Esophagus squamous epithelium (tissue), 5 donors: Measurements from ENCODE around the gene TMEM30B. TPM values are rescaled to one million over a fixed set of nuclear protein-coding genes. Genes with fewer than 3 reads are reported as not detected.
A peak's percentile ranks its signal among the peaks of the same experiment; 100 is the strongest.

Experiments
- DNase-seq: peaks from one replicate; lab custom pipeline; 2025; lab: John Stamatoyannopoulos, UW
- H3K27ac ChIP-seq, 4 donors: fragments of 200-600 bp; sonication (generic); one replicate each; pipeline ENCODE4 v1.5.1; 2016 to 2019; ENCODE audit warnings: mild to moderate bottlenecking in 1 of 4
- H3K27me3 ChIP-seq, 4 donors: fragments of 200-600 bp; sonication (generic); 1 replicate in 3 of 4; 2 replicates in 1 of 4; pipeline versions ENCODE4 v1.5.1 to v1.6.0; 2017 to 2021; ENCODE audit warnings: antibody characterized with exemption in 1 of 4
- H3K36me3 ChIP-seq, 3 donors: fragments of 200-600 bp; sonication (generic); one replicate each; pipeline ENCODE4 v1.5.1; 2016 to 2019
- H3K4me1 ChIP-seq, 3 donors: fragments of 200-600 bp; sonication (generic); one replicate each; pipeline ENCODE4 v1.5.1; 2017 to 2019
- H3K4me3 ChIP-seq, 4 donors: fragments of 200-600 bp; sonication (generic); 1 replicate in 3 of 4; 2 replicates in 1 of 4; pipeline ENCODE4 v1.5.1; 2016 to 2019; ENCODE audit warnings: mild to moderate bottlenecking in 2 of 4, moderate library complexity in 1 of 4
- H3K9me3 ChIP-seq, 3 donors: fragments of 200-600 bp; sonication (generic); one replicate each; pipeline ENCODE4 v1.5.1; 2016 to 2019
- CTCF ChIP-seq, 6 experiments: fragments of 450-650 bp in 4 of 6; fragments of 200-600 bp in 2 of 6; sonication (generic) in 2 of 6; IDR thresholded peaks; one replicate each; pipeline ENCODE4 v1.5.1; 2016 to 2019; ENCODE audit warnings: antibody characterized with exemption in 6 of 6, mild to moderate bottlenecking in 4 of 6, moderate library complexity in 4 of 6
- POLR2A ChIP-seq, 4 donors: fragments of 450-650 bp; IDR thresholded peaks; one replicate each; pipeline ENCODE4 v1.6.1; 2017; ENCODE audit warnings: antibody characterized with exemption in 4 of 4, mild to moderate bottlenecking in 4 of 4, moderate library complexity in 3 of 4
- WGBS, 2 donors: methylation state at CpG; one replicate each; pipeline ENCODE4 v1.1.5; 2018; 5-methylcytosine and 5-hydroxymethylcytosine counted together
- intact Hi-C: fragments of 100-400 bp; cut with DNase I; formaldehyde crosslinking; loops from one replicate; pipeline ENCODE4 v1.15.0; 2022
- total RNA-seq, 4 donors: library from RNA; depleted of rRNA; stranded (reverse); fragments of >200 nt; gene quantifications; one replicate each; pipeline ENCODE4 v1.1.0, GENCODE V29; 2016
- donor health status: DM: yes; HTN: yes; CAD: no.

Gene TMEM30B
- total RNA-seq, result 10 to 100 TPM; 18.5 to 35.9 (median 26.3) TPM

- 16 to 28% methylated on average over 24 to 27 of the region's 43 CpGs for WGBS, 2 donors
- peak within 1 kb of the TSS; percentile 92 to 98 (median 95) for H3K27ac ChIP-seq
- no peak for DNase-seq
- H3K27me3 ChIP-seq, result peaks cover 0 to 23% (median 0%) of the 10 kb centered on the region in 4 donors
- H3K9me3 ChIP-seq, result no peaks in the 10 kb centered on the region
- intact Hi-C loops, result no loop called here
- TF ChIP-seq CTCF (IDR thresholded peaks at IDR 0.05), result no peak
- peak in 1 of 4 donors; percentile 68 for TF ChIP-seq POLR2A (IDR thresholded peaks at IDR 0.05)
- H3K36me3 ChIP-seq, result no peaks in the 10 kb centered on the region
- peak within 1 kb of the TSS; percentile 57 to 79 (median 72) for H3K4me3 ChIP-seq
- H3K4me1 ChIP-seq, result peaks cover 0 to 59% (median 6%) of the 10 kb centered on the region in 3 donors
Measured at GRCh38 chr14:61281186-61281947, at the start of gene TMEM30B. Gene TMEM30B, minus strand, starts transcription at chr14:61281338. Its CDS starts 191 bp downstream, at chr14:61281147.

- no peak for TF ChIP-seq POLR2A (IDR thresholded peaks at IDR 0.05)
- no peak for TF ChIP-seq CTCF (IDR thresholded peaks at IDR 0.05)
- H3K4me3 ChIP-seq, result no peak overlapping the region
- no peaks in the 10 kb centered on the region for H3K36me3 ChIP-seq
- H3K27me3 ChIP-seq, result no peaks in the 10 kb centered on the region
- H3K27ac ChIP-seq, result peak overlapping the region in 3 of 4 donors; percentile 61 to 96 (median 70)
- 55 to 60% methylated on average over 1 of the region's 1 CpG for WGBS, 2 donors
- no peak for DNase-seq
- peaks cover 5 to 62% (median 6%) of the 10 kb centered on the region in 3 donors for H3K4me1 ChIP-seq
- H3K9me3 ChIP-seq, result no peaks in the 10 kb centered on the region
- intact Hi-C loops, result no loop called here
Measured at GRCh38 chr14:61330511-61330910, 49.4 kb upstream of the TMEM30B start.

- no peaks in the 10 kb centered on the region for H3K9me3 ChIP-seq
- no peaks in the 10 kb centered on the region for H3K36me3 ChIP-seq
- WGBS, 2 donors, result 69 to 84% methylated on average over 8 of the region's 8 CpGs
- no peaks in the 10 kb centered on the region for H3K27me3 ChIP-seq
- intact Hi-C loops, result no loop called here
- H3K27ac ChIP-seq, result peak overlapping the region; percentile 45 to 96 (median 66)
- H3K4me3 ChIP-seq, result no peak overlapping the region
- DNase-seq, result no peak
- peaks cover 3 to 59% (median 5%) of the 10 kb centered on the region in 3 donors for H3K4me1 ChIP-seq
- TF ChIP-seq CTCF (IDR thresholded peaks at IDR 0.05) (no peak), POLR2A (IDR thresholded peaks at IDR 0.05) (no peak)
Measured at GRCh38 chr14:61329478-61330051, 48.4 kb upstream of the TMEM30B start.

- Histone ChIP-seq H3K4me1 (peaks cover 3 to 59% (median 5%) of the 10 kb centered on the region in 3 donors), H3K27me3 (no peaks in the 10 kb centered on the region), H3K4me3 (no peak overlapping the region), H3K36me3 (no peaks in the 10 kb centered on the region), H3K9me3 (no peaks in the 10 kb centered on the region), H3K27ac (peak overlapping the region; percentile 38 to 96 (median 54))
- 60 to 83% methylated on average over 4 of the region's 4 CpGs for WGBS, 2 donors
- intact Hi-C loops, result no loop called here
- no peak for TF ChIP-seq CTCF (IDR thresholded peaks at IDR 0.05)
- no peak for TF ChIP-seq POLR2A (IDR thresholded peaks at IDR 0.05)
- DNase-seq, result no peak
Measured at GRCh38 chr14:61328626-61329262, 47.6 kb upstream of the TMEM30B start.
